Esophagus mucosa (tissue), 1 donor: ENCODE measurements around the gene KDM3B. TPM values are rescaled to one million over a fixed set of nuclear protein-coding genes. Genes with fewer than 3 reads are reported as not detected.
"Not testable (repeated sequence)": the region's sequence is repeated elsewhere in the genome, so short reads cannot be mapped to it uniquely, and the experiment has no call there.

Experiments used
- ATAC-seq: fragments of 200-7000 bp; cut with Tn5 transposase; one replicate; pipeline ENCODE4 v1.9.1; 2020
- total RNA-seq: library from RNA; stranded (reverse); gene quantifications from one replicate; pipeline ENCODE4 v1.2.4, GENCODE V29; 2023
- donor health status: DM: yes; HTN: yes; CAD: no.

Gene KDM3B
- total RNA-seq, 1 donor from 2014 or later: 32.1 TPM

GRCh38 chr5:138466900-138467710 lies 114.6 kb downstream of the KDM3B start:
- no peak for ATAC-seq

DNA sequence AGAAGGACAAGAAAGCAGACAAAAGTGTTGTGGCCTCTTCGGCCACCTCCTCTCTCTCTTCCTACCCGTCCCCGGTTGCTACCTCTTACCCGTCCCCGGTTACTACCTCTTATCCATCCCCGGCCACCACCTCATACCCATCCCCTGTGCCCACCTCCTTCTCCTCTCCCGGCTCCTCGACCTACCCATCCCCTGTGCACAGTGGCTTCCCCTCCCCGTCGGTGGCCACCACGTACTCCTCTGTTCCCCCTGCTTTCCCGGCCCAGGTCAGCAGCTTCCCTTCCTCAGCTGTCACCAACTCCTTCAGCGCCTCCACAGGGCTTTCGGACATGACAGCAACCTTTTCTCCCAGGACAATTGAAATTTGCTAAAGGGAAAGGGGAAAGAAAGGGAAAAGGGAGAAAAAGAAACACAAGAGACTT lies 115.2 kb downstream of the KDM3B start:
- ATAC-seq: no peak

GRCh38 chr5:138468133-138468965 lies 115.9 kb downstream of the KDM3B start:
- no peak for ATAC-seq

DNA sequence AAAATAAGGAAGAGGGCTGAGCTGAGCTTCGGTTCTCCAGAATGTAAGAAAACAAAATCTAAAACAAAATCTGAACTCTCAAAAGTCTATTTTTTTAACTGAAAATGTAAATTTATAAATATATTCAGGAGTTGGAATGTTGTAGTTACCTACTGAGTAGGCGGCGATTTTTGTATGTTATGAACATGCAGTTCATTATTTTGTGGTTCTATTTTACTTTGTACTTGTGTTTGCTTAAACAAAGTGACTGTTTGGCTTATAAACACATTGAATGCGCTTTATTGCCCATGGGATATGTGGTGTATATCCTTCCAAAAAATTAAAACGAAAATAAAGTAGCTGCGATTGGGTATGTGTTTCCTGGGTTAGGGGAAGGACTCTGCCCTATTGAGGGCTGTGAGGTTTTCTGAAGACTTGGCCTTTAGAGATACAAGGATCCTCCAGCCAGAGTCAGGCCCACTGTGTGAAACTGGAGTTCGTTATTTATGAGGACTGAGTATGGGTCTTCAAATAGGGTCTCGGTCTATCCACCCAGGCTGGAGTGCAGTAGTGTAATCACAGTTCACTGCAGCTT lies 116.6 kb downstream of the KDM3B start:
- no peak for ATAC-seq

DNA sequence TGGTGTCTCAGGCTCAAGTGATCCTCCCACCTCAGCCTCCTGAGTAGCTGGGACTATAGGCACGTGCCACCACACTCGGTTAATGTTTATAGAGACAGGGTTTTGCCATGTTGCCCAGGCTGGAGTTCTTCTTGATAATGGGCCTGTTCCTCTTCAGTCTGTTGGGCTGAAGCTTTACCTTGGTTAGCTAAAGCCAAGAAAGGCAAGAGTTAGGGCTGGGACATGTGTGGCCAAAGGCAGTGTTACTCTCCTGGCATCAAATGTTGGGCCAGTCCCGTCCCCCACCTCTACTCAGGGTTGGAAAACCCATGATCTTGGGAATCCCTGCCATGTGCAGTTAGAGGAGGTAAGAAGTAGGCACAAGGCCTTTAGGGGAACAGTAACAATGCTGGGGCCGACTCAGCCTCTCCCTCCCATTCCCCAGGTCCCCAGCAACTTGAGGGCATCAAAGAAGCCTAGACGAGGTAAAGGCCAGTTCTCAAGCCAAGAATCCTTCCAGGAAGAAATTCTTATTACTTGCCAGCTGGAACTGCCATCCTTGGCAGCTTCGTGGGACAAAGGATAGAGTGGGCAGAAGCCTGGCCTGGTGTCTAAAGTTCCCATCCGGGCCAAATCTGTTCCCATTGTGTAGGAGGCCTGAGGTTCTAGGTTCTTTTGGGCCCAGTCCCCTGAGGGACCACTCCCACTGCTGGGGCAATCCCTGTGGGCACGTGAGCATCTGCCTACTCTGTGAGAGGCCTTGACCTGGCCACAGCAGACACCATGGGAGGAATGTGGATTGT lies 117.2 kb downstream of the KDM3B start:
- peak; percentile 30 for ATAC-seq

DNA sequence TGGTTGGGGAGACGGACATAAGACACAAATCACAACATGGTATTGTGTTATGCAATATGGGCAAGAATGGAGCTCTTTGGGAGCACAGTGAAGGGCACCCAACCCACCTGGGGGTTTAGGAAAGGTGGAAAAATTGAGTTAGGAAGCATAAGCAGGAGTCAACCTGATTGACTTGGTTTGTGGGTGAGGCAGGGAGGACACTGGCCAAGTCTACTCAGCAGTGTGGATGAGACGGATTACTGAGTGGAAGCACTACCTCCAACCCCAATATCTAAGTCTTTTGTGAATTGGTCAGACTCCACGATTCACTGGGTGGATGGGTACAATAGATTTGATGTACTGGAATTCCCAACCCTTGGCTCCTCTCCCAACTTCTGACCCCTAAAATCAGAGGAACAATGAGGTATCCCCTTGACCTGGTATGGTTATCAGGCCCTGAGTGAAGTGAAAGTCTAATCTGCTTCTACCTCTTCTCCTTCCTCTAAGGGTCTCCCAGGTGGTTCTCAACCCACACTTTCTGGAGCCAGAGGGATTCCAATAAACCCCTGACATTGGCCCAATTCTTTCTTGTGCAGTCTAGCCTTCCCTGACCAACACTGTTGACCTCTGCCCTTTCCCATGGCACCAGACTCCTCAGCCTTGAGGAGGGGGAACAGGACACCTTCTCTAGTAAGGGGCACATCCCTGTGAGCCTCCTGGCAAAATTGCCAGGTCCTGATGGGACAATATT lies 118.0 kb downstream of the KDM3B start:
- peak; percentile 30 for ATAC-seq

DNA sequence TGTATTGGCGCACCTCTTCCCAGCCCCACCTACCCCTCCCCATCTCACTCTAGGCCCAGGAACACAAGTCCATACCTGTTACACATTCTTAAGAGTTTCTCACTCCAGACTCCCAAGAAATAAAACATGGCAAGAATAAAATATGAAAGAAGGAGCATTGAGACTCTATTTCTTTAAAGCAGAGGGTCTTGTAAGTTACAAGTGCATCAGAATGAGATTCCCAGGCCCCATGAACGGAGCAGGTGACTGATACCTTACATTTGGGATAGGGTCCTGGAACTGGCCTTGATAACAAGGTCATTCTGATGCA lies 118.5 kb downstream of the KDM3B start:
- ATAC-seq: no peak

DNA sequence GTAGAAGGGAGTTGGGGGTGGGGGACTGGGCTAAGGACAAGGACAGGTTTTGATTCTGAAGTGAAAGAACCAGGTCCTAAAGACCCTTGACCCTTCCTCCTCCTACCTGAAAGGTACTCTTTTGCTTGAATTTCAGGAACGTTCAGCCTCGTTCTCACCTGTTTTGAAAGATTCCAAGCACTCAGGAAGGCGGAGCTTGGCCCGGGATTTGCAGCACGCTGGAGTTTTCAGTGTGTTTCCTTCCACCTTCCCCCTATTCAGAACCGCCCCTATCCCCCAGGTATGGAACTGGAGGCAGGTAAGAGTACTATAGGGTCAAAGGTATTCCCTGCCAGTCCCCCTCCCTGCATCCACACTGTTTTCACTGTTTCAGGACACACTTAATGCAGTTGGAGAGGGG lies 119.9 kb downstream of the KDM3B start:
- ATAC-seq: no peak

DNA sequence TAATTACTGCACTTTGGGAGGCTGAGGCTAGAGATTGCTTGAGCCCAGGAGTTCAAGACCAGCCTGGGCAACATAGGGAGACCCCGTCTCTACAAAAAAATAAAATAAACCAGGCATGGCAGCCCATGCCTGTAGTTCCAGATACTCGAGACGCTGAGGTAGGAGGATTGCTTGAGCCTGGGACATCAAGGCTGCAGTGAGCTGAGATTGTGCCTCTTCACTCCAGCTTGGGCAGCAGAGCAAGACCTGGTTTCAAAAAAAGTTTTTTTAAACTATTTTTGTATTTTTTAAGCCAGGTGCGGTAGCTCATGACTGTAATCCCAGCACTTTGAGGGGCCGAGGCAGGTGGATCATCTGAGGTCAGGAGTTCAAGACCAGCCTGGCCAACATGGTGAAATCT lies 120.7 kb downstream of the KDM3B start:
- not testable (repeated sequence) for ATAC-seq

- ATAC-seq: no peak
Measured at GRCh38 chr5:138476918-138477317, 124.4 kb downstream of the KDM3B start.

- peak; percentile 97 for ATAC-seq
Measured at GRCh38 chr5:138482638-138483037, 130.2 kb downstream of the KDM3B start.

Other genes with a start within 250 kb of the KDM3B start
- 0.44 TPM for gene NME5, start 213.3 kb upstream of the KDM3B start, total RNA-seq
- 25.7 TPM for gene BRD8, start 174.1 kb upstream of the KDM3B start, total RNA-seq
- 21.2 TPM for gene KIF20A, start 173.6 kb upstream of the KDM3B start, total RNA-seq
- 20.6 TPM for gene CDC23, start 139.4 kb upstream of the KDM3B start, total RNA-seq
- not detected for gene GFRA3, start 78.1 kb upstream of the KDM3B start, total RNA-seq
- 2.7 TPM for gene CDC25C, start 20.9 kb upstream of the KDM3B start, total RNA-seq
- gene FAM53C, start 14.4 kb upstream of the KDM3B start, total RNA-seq: 12.6 TPM
- gene REEP2, start 86.4 kb downstream of the KDM3B start, total RNA-seq: 0.36 TPM
- gene EGR1, start 112.8 kb downstream of the KDM3B start, total RNA-seq: 35.1 TPM
- 125 TPM for gene ETF1, start 190.6 kb downstream of the KDM3B start, total RNA-seq
- gene HSPA9, start 222.7 kb downstream of the KDM3B start, total RNA-seq: 176 TPM